Erythroblast (primary cell): Measurements from ENCODE around the gene PDE7B.

Experiments used
- GATA1 ChIP-seq: IDR thresholded peaks from 2 replicates; pipeline ENCODE4 v1.6.1; 2011; ENCODE audit warnings: low read depth, mild to moderate bottlenecking, control low read depth, low read length, moderate library complexity
- POLR2A ChIP-seq: IDR thresholded peaks from 2 replicates; pipeline ENCODE4 v1.6.1; 2011; ENCODE audit warnings: mild to moderate bottlenecking, low read length

GRCh38 chr6:136066005-136066404 lies 214.5 kb downstream of the PDE7B start:
- TF ChIP-seq POLR2A (no peak), GATA1 (no peak)
